ENCODE measurements around the gene UBXN11.
A peak's percentile ranks its signal among the peaks of the same experiment; 100 is the strongest.

Gene UBXN11

DNA sequence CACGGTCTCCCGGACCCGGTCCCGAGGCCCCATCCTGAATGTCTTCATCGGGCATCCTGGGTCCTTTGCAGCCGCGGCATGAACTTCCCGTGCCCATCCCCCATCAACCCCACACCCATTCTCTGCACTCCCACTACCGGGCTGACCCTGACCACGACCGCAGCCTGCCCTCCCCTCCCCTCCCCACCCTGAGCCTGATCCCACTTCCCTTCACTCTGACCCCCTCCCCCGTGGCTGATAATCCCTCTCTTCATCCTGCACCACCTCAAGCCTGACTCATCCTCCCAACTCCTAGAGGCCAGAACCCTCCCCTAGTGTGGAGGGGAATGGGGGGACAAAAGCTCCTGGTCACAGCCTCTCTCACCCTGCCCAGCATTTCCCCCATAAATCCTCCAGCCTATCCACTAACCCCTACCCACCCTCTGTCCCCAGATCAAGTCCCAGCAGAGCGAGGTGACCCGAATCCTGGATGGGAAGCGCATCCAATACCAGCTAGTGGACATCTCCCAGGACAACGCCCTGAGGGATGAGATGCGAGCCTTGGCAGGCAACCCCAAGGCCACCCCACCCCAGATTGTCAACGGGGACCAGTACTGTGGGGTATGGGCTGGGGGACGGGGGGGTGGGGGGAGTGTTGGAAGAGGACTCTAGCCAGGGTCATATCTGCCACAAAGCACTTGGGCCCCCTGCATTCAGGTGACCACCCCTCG is 25.9 kb downstream of the UBXN11 start:
- no CpG with 5 or more reads among the region's 20 CpGs for WGBS, 2 donors (ENCODE audit: extremely low coverage in 2 of 2, insufficient read length in 2 of 2, insufficient replicate concordance in 1 of 2)
- peak overlapping the region; percentile 97 for H2AFZ ChIP-seq (ENCODE audit: low read length)
- H3K4me3 ChIP-seq (ENCODE audit: low read length in 2 of 2): peak overlapping the region; percentile 64 to 87
- peak overlapping the region; percentile 78 for H3K9ac ChIP-seq (ENCODE audit: low read depth, low read length, poor library complexity)
- H3K9me3 ChIP-seq (replicated peaks in 1 of 2; ENCODE audit: control insufficient read depth in 2 of 2, insufficient read depth in 1 of 2, low read depth in 1 of 2, low read length in 2 of 2): no peaks in the 10 kb centered on the region
- no peak overlapping the region for H2BK120ac ChIP-seq (ENCODE audit: low read depth, low read length)
- peaks cover 10% of the 10 kb centered on the region for H3K79me1 ChIP-seq (ENCODE audit: low read depth, low read length)
- peaks cover 31 to 54% of the 10 kb centered on the region in 2 donors for H3K36me3 ChIP-seq (replicated peaks in 1 of 2; ENCODE audit: control insufficient read depth in 2 of 2, insufficient read depth in 2 of 2, low read length in 2 of 2)
- peak overlapping the region; percentile 67 for H2AK5ac ChIP-seq (ENCODE audit: low read depth, low read length)
- peak overlapping the region; percentile 97 for H3K18ac ChIP-seq (ENCODE audit: low read length)
- no peak for DNase-seq (ENCODE audit: low spot score)
- H2BK12ac ChIP-seq (ENCODE audit: low read length): no peak overlapping the region
- H3K14ac ChIP-seq (ENCODE audit: low read length): peak overlapping the region; percentile 23
- H3K27me3 ChIP-seq (ENCODE audit: control insufficient read depth in 3 of 3, insufficient read depth in 3 of 3, low read depth in 1 of 3, low read length in 3 of 3): no peaks in the 10 kb centered on the region
- peaks cover 30 to 33% of the 10 kb centered on the region in 2 donors for H3K4me1 ChIP-seq (ENCODE audit: control insufficient read depth in 2 of 2, insufficient read depth in 1 of 2, low read depth in 1 of 2, low read length in 2 of 2)
- peak overlapping the region; percentile 18 for H3K4ac ChIP-seq (ENCODE audit: low read length)
- peak overlapping the region; percentile 7 for H4K91ac ChIP-seq (ENCODE audit: low read depth, low read length, poor library complexity)
- H3K27ac ChIP-seq (replicated peaks; ENCODE audit: low read length): no peak overlapping the region
- no peak overlapping the region for H4K8ac ChIP-seq (ENCODE audit: low read depth, low read length)
- H3K4me2 ChIP-seq (ENCODE audit: insufficient read depth, low read length, poor library complexity, severe bottlenecking): peak overlapping the region; percentile 95
- no peak overlapping the region for H2BK5ac ChIP-seq (ENCODE audit: low read length)
- peak overlapping the region; percentile 92 for H3K23ac ChIP-seq (ENCODE audit: low read depth, low read length, poor library complexity)
- H2BK15ac ChIP-seq (ENCODE audit: low read length): peak overlapping the region; percentile 30

DNA sequence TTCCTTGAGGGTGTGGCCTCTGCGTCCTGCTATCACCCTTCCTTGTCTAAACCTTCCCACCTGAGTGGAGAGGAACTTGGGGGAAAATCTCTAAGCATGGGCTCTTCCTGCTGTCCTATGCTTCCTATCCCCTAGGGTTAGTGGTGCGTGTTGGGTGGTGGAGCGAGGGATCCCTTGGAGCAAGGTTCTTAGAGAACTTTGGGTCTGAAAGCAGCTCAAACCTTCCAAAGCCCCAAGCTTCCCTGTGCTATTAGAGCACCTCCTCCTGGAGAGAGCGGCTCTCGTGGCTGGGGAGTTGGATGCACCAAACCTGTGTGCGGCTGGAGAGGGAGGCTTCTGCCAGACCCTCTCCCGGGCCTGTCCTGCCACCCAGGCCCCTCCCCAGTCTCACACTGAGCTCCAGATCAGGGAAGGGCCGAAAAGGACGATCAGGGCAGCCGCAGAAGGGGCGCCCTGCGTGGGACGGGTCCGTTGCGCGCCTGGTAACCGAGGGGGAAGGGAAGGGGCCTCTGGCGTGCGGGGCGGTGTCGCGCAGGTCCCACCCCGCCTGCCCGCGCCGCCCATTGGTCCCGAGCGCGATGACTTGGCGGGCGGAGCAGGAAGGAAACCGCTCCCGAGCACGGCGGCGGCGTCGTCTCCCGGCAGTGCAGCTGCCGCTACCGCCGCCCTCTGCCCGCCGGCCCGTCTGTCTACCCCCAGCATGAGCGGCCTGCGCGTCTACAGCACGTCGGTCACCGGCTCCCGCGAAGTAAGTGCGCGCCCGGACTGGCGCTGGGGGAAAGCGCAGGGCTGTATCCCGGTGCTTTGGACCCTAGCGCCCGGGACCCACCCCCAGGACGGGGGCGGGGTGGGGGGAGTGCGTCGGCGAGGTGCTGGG is 26.7 kb downstream of the UBXN11 start, which contains the start of gene SH3BGRL3:
SH3BGRL3 (plus strand) TSS at position 631 of the 877 bp plus-strand sequence; CDS start at position 701, 70 bp downstream.
- H2BK120ac ChIP-seq (ENCODE audit: low read depth, low read length): no peak within 1 kb of the TSS
- H3K4me1 ChIP-seq (ENCODE audit: control insufficient read depth in 2 of 2, insufficient read depth in 1 of 2, low read depth in 1 of 2, low read length in 2 of 2): peaks cover 26 to 29% of the 10 kb centered on the region in 2 donors

DNA sequence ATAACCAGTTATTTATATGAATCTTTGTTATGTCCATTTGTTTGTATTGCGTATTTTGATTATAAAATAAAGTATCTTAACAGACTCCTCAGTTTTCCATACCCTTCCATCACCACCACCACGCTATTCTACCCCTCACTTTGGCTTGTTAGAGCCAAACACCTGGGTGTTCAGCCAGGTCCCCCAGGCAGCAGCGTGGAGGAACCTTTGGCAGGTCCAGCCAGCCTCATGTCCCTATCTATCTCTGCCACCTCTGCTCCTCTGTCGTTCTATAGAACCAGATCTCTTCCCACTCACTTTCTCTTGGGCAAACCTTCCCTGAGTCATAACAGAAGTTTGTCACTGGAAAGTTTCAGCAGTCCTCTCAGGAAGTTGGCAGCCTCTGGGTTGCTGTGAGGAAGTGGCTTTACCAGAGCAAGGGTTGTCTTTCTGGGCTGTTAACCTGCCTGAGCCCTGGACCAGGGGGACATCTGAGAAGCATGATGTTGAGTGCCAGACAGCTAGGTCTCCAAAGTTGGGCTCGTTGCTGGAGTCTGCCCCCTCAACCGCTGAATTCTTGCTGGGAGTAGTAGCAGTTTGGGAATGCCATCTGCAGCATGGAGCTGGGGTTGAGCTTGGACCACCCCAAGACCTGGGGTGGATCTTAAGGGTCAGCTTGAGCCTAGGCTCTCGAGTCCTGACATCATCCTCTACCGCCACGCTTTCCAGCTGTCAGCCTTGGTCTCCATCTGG is 27.5 kb downstream of the UBXN11 start:
- no peak for DNase-seq (ENCODE audit: low spot score)
- H3K4me1 ChIP-seq (ENCODE audit: control insufficient read depth in 2 of 2, insufficient read depth in 1 of 2, low read depth in 1 of 2, low read length in 2 of 2): peaks cover 26 to 27% of the 10 kb centered on the region in 2 donors
- peak overlapping the region; percentile 64 to 87 for H3K4me3 ChIP-seq (ENCODE audit: low read length in 2 of 2)

More for the DNA sequence above, 26.7 kb downstream of the UBXN11 start, which contains the start of gene SH3BGRL3:
- Histone ChIP-seq H3K79me1 (ENCODE audit: low read depth, low read length) (peaks cover 10% of the 10 kb centered on the region), H3K18ac (ENCODE audit: low read length) (peak within 1 kb of the TSS; percentile 97), H3K4ac (ENCODE audit: low read length) (peak within 1 kb of the TSS; percentile 18), H3K27ac (replicated peaks; ENCODE audit: low read length) (peak within 1 kb of the TSS; percentile 69), H3K36me3 (replicated peaks in 1 of 2; ENCODE audit: control insufficient read depth in 2 of 2, insufficient read depth in 2 of 2, low read length in 2 of 2) (peaks cover 34 to 56% of the 10 kb centered on the region in 2 donors), H3K9me3 (replicated peaks in 1 of 2; ENCODE audit: control insufficient read depth in 2 of 2, insufficient read depth in 1 of 2, low read depth in 1 of 2, low read length in 2 of 2) (no peaks in the 10 kb centered on the region), H3K4me3 (ENCODE audit: low read length in 2 of 2) (peak within 1 kb of the TSS; percentile 64 to 87), H3K4me2 (ENCODE audit: insufficient read depth, low read length, poor library complexity, severe bottlenecking) (peak within 1 kb of the TSS; percentile 95), H2BK15ac (ENCODE audit: low read length) (peak within 1 kb of the TSS; percentile 30), H2AFZ (ENCODE audit: low read length) (peak within 1 kb of the TSS; percentile 97), H2BK12ac (ENCODE audit: low read length) (no peak within 1 kb of the TSS), H3K14ac (ENCODE audit: low read length) (peak within 1 kb of the TSS; percentile 23), H3K27me3 (ENCODE audit: control insufficient read depth in 3 of 3, insufficient read depth in 3 of 3, low read depth in 1 of 3, low read length in 3 of 3) (no peaks in the 10 kb centered on the region), H4K91ac (ENCODE audit: low read depth, low read length, poor library complexity) (peak within 1 kb of the TSS; percentile 7), H3K23ac (ENCODE audit: low read depth, low read length, poor library complexity) (peak within 1 kb of the TSS; percentile 92), H3K9ac (ENCODE audit: low read depth, low read length, poor library complexity) (peak within 1 kb of the TSS; percentile 93), H2AK5ac (ENCODE audit: low read depth, low read length) (peak within 1 kb of the TSS; percentile 67), H2BK5ac (ENCODE audit: low read length) (no peak within 1 kb of the TSS), H4K8ac (ENCODE audit: low read depth, low read length) (no peak within 1 kb of the TSS)
- peak; percentile 74 for DNase-seq (ENCODE audit: low spot score)
- WGBS, 2 donors (ENCODE audit: extremely low coverage in 2 of 2, insufficient read length in 2 of 2, insufficient replicate concordance in 1 of 2): no CpG with 5 or more reads among the region's 66 CpGs

More for the DNA sequence above, 27.5 kb downstream of the UBXN11 start:
- no peak overlapping the region for H2BK15ac ChIP-seq (ENCODE audit: low read length)
- no peak overlapping the region for H3K18ac ChIP-seq (ENCODE audit: low read length)
- H3K14ac ChIP-seq (ENCODE audit: low read length): no peak overlapping the region
- H4K91ac ChIP-seq (ENCODE audit: low read depth, low read length, poor library complexity): no peak overlapping the region
- H3K27me3 ChIP-seq (ENCODE audit: control insufficient read depth in 3 of 3, insufficient read depth in 3 of 3, low read depth in 1 of 3, low read length in 3 of 3): no peaks in the 10 kb centered on the region
- H2AK5ac ChIP-seq (ENCODE audit: low read depth, low read length): no peak overlapping the region
- no peak overlapping the region for H3K4ac ChIP-seq (ENCODE audit: low read length)
- no peak overlapping the region for H2BK5ac ChIP-seq (ENCODE audit: low read length)
- no peak overlapping the region for H2BK12ac ChIP-seq (ENCODE audit: low read length)
- H4K8ac ChIP-seq (ENCODE audit: low read depth, low read length): no peak overlapping the region
- H3K27ac ChIP-seq (replicated peaks; ENCODE audit: low read length): peak overlapping the region; percentile 69
- peaks cover 37 to 62% of the 10 kb centered on the region in 2 donors for H3K36me3 ChIP-seq (replicated peaks in 1 of 2; ENCODE audit: control insufficient read depth in 2 of 2, insufficient read depth in 2 of 2, low read length in 2 of 2)
- no peak overlapping the region for H2AFZ ChIP-seq (ENCODE audit: low read length)
- WGBS, 2 donors (ENCODE audit: extremely low coverage in 2 of 2, insufficient read length in 2 of 2, insufficient replicate concordance in 1 of 2): no CpG with 5 or more reads among the region's 9 CpGs
- H3K9me3 ChIP-seq (replicated peaks in 1 of 2; ENCODE audit: control insufficient read depth in 2 of 2, insufficient read depth in 1 of 2, low read depth in 1 of 2, low read length in 2 of 2): no peaks in the 10 kb centered on the region
- no peak overlapping the region for H3K23ac ChIP-seq (ENCODE audit: low read depth, low read length, poor library complexity)
- no peak overlapping the region for H3K9ac ChIP-seq (ENCODE audit: low read depth, low read length, poor library complexity)
- H2BK120ac ChIP-seq (ENCODE audit: low read depth, low read length): no peak overlapping the region
- H3K79me1 ChIP-seq (ENCODE audit: low read depth, low read length): peaks cover 10% of the 10 kb centered on the region
- H3K4me2 ChIP-seq (ENCODE audit: insufficient read depth, low read length, poor library complexity, severe bottlenecking): no peak overlapping the region
